HepG2 (cell line): ENCODE measurements around the gene LEMD1. TPM values are rescaled to one million over a fixed set of nuclear protein-coding genes. Genes with fewer than 3 reads are reported as not detected.
A peak's percentile ranks its signal among the peaks of the same experiment; 100 is the strongest.

Experiments used
- ATF7-NPFF ChIP-seq: sonication (generic); formaldehyde crosslinking; IDR thresholded peaks from 2 replicates; pipeline ENCODE4 v1.8.1; 2023; ENCODE audit warnings: mild to moderate bottlenecking, low read depth, missing genetic modification reagents, moderate library complexity
- BCL6 ChIP-seq: IDR thresholded peaks from 2 replicates; pipeline ENCODE4 v1.6.1; 2016; ENCODE audit warnings: missing genetic modification reagents, missing compliant biosample characterization
- ETV6 ChIP-seq: sonication (generic); formaldehyde crosslinking; conservative IDR thresholded peaks from 2 replicates; pipeline ENCODE4 v1.4.0; 2020; ENCODE audit warnings: missing genetic modification reagents
- ISL2 ChIP-seq: sonication (generic); formaldehyde crosslinking; IDR thresholded peaks from 2 replicates; pipeline ENCODE4 v1.5.0; 2020; ENCODE audit warnings: missing genetic modification reagents
- JUND ChIP-seq: sonication (generic); formaldehyde crosslinking; IDR thresholded peaks from 2 replicates; pipeline ENCODE4 v1.8.0; 2022; ENCODE audit warnings: mild to moderate bottlenecking, missing genetic modification reagents
- KLF9 ChIP-seq: IDR thresholded peaks from 2 replicates; pipeline ENCODE4 v1.6.1; 2016; ENCODE audit warnings: low read depth
- MAFG ChIP-seq: sonication (generic); formaldehyde crosslinking; IDR thresholded peaks from 2 replicates; pipeline ENCODE4 v1.5.1; 2020; ENCODE audit warnings: mild to moderate bottlenecking, missing genetic modification reagents
- MIXL1 ChIP-seq: IDR thresholded peaks from 2 replicates; pipeline ENCODE4 v1.6.1; 2016
- NCOA5 ChIP-seq: sonication (generic); formaldehyde crosslinking; IDR thresholded peaks from 2 replicates; pipeline ENCODE4 v1.4.0; 2020; ENCODE audit warnings: missing genetic modification reagents
- NFKB2 ChIP-seq: sonication (generic); formaldehyde crosslinking; IDR thresholded peaks from 2 replicates; pipeline ENCODE4 v1.4.0; 2020; ENCODE audit warnings: missing genetic modification reagents, borderline replicate concordance
- NFYB ChIP-seq: sonication (generic); formaldehyde crosslinking; IDR thresholded peaks from 2 replicates; pipeline ENCODE4 v1.4.0; 2020; ENCODE audit warnings: missing genetic modification reagents
- RCOR2 ChIP-seq: IDR thresholded peaks from 2 replicates; pipeline ENCODE4 v1.6.1; 2016; ENCODE audit warnings: missing biosample characterization, missing genetic modification reagents
- TARDBP ChIP-seq: sonication (generic); formaldehyde crosslinking; IDR thresholded peaks from 2 replicates; pipeline ENCODE4 v1.8.0; 2022; ENCODE audit warnings: mild to moderate bottlenecking, missing genetic modification reagents
- TEAD3 ChIP-seq: optimal IDR thresholded peaks from 2 replicates; pipeline ENCODE3; 2016; ENCODE audit warnings: borderline replicate concordance
- THYN1 ChIP-seq: sonication (generic); formaldehyde crosslinking; IDR thresholded peaks from 2 replicates; pipeline ENCODE4 v1.8.1; 2023; ENCODE audit warnings: low read depth, mild to moderate bottlenecking, moderate library complexity, missing genetic modification reagents, borderline replicate concordance
- YEATS4 ChIP-seq: sonication (generic); formaldehyde crosslinking; IDR thresholded peaks from 2 replicates; pipeline ENCODE4 v1.4.0; 2020; ENCODE audit warnings: missing genetic modification reagents, borderline replicate concordance
- ZEB1 ChIP-seq: IDR thresholded peaks from 2 replicates; pipeline ENCODE4 v1.6.1; 2012; ENCODE audit warnings: mild to moderate bottlenecking, low read depth, inconsistent platforms; ENCODE audit not compliant: insufficient replicate concordance
- ZKSCAN1 ChIP-seq: fragments of 150-350 bp; IDR thresholded peaks from 2 replicates; pipeline ENCODE4 v1.6.1; 2014; ENCODE audit warnings: low read length
- ZNF207 ChIP-seq: fragments of 450-650 bp; IDR thresholded peaks from 2 replicates; pipeline ENCODE4 v1.6.1; 2016; ENCODE audit warnings: antibody characterized with exemption, borderline replicate concordance
- ZNF33A ChIP-seq: sonication (generic); formaldehyde crosslinking; IDR thresholded peaks from 2 replicates; pipeline ENCODE4 v1.5.1; 2020; ENCODE audit warnings: missing genetic modification reagents, mild to moderate bottlenecking, moderate library complexity, borderline replicate concordance
- ZNF547 ChIP-seq: sonication (generic); formaldehyde crosslinking; IDR thresholded peaks from 2 replicates; pipeline ENCODE4 v1.5.1; 2020; ENCODE audit warnings: mild to moderate bottlenecking, missing genetic modification reagents
- ZNF781 ChIP-seq: sonication (generic); formaldehyde crosslinking; IDR thresholded peaks from 2 replicates; pipeline ENCODE4 v1.5.1; 2020; ENCODE audit warnings: borderline replicate concordance, mild to moderate bottlenecking, missing genetic modification reagents; ENCODE audit errors: not compliant biosample characterization
- ZSCAN12 ChIP-seq: sonication (generic); formaldehyde crosslinking; IDR thresholded peaks from 2 replicates; pipeline ENCODE4 v1.9.0; 2021; ENCODE audit warnings: mild to moderate bottlenecking, missing genetic modification reagents
- ZSCAN25 ChIP-seq: sonication (generic); formaldehyde crosslinking; IDR thresholded peaks from 2 replicates; pipeline ENCODE4 v1.8.0; 2022; ENCODE audit warnings: mild to moderate bottlenecking, missing genetic modification reagents
- ZSCAN9 ChIP-seq: IDR thresholded peaks from 2 replicates; pipeline ENCODE4 v1.6.1; 2016; ENCODE audit warnings: borderline replicate concordance
- polyA plus RNA-seq, 8 experiments: library from polyadenylated mRNA; depleted of rRNA in 3 of 8; stranded (reverse) in 7 of 8; unstranded in 1 of 8; fragments of >200 nt; fragmentation: Illumina TruSeq in 4 of 8; extraction: Trizol in 4 of 8; gene quantifications; 2 replicates each; pipeline versions ENCODE4 v1.2.1 to v1.2.3, GENCODE V29; 2011 to 2016; ENCODE audit warnings: low read depth in 4 of 8, missing spikeins in 1 of 8, mixed read lengths in 1 of 8; ENCODE audit not compliant: insufficient read depth in 1 of 8
- total RNA-seq, 5 experiments: library from RNA; depleted of rRNA; stranded (reverse); fragments of >200 nt; fragmentation: Illumina TruSeq; extraction: Trizol; gene quantifications; 2 replicates each; pipeline ENCODE4 v1.2.3, GENCODE V29; 2016; ENCODE audit warnings: low read depth in 1 of 5
- TF ChIP-seq, protein P1 (sequence below): sonication (generic); formaldehyde crosslinking; IDR thresholded peaks from 2 replicates; pipeline ENCODE4 v1.4.0; 2020; ENCODE audit warnings: missing genetic modification reagents, borderline replicate concordance
- TF ChIP-seq, protein P2 (sequence below): sonication (generic); formaldehyde crosslinking; IDR thresholded peaks from 2 replicates; pipeline ENCODE4 v1.4.0; 2020; ENCODE audit warnings: missing genetic modification reagents, borderline replicate concordance

Gene LEMD1
- total and polyA plus RNA-seq, 2 of the 13 experiments (the other 11 are each of a cell fraction or from before 2014, with no cell fraction given): 1.4 to 2.3 TPM

DNA sequence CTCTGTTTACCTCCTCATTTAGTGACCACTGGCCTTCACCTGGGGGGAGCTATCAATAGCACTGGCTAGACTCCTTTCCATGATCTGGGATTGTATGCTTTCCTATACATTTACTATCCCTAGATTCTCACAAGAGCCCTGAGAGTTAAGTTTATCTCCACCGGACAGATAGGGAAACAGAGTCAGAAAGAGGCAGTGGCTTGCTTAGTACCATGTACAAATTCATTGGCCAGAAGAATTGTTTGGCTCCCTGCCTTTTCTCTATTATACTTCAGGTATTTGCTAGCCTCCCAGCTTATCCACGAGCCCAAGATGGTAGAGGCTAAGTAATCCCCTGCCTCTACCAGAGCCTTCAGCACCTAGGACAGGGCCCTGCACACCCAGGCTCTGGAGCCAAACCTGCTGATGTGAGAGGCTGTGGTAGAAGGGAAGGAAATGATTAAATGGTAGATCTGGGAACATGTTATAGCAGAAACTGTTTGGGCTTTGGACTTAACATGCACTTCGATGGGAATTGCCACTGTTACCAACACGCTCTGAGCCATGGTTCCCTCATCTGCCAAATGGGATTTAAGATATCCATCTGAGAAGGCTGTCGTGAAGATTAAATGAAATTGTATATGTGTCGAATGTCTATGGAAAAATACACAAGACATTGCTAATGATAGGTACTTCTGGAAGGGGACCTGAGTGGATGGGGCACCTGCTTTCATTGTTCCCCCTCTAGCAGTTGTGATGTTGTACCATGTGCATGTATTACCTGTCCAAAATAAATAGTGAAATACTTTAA is 37.1 kb upstream of the LEMD1 start (continued):
- TF ChIP-seq ZNF33A (no peak), RCOR2 (CRISPR knock-in tag) (no peak), ZNF207 (no peak), YEATS4 (no peak), JUND (CRISPR knock-in tag) (no peak), ATF7-NPFF (CRISPR knock-in tag) (no peak), ZSCAN12 (CRISPR knock-in tag) (0 out of 2 replicates have a peak, but pooled peaks have one; percentile 38), NFKB2 (CRISPR knock-in tag) (no peak), KLF9 (CRISPR knock-in tag) (no peak), ZEB1 (no peak), TEAD3 (CRISPR knock-in tag) (no peak), NFYB (CRISPR knock-in tag) (no peak), MIXL1 (CRISPR knock-in tag) (peak; percentile 55; the same call in 1 of the 2 replicates), MAFG (CRISPR knock-in tag) (no peak), ZNF781 (CRISPR knock-in tag) (no peak), ETV6 (CRISPR knock-in tag) (no peak), ZNF547 (CRISPR knock-in tag) (no peak), ZKSCAN1 (no peak), ZSCAN9 (CRISPR knock-in tag) (peak; percentile 81; the same call in 1 of the 2 replicates), THYN1 (CRISPR knock-in tag) (no peak), ZSCAN25 (CRISPR knock-in tag) (no peak), BCL6 (no peak), TARDBP (CRISPR knock-in tag) (no peak), ISL2 (CRISPR knock-in tag) (no peak), NCOA5 (no peak)
- TF ChIP-seq, protein P1, sequence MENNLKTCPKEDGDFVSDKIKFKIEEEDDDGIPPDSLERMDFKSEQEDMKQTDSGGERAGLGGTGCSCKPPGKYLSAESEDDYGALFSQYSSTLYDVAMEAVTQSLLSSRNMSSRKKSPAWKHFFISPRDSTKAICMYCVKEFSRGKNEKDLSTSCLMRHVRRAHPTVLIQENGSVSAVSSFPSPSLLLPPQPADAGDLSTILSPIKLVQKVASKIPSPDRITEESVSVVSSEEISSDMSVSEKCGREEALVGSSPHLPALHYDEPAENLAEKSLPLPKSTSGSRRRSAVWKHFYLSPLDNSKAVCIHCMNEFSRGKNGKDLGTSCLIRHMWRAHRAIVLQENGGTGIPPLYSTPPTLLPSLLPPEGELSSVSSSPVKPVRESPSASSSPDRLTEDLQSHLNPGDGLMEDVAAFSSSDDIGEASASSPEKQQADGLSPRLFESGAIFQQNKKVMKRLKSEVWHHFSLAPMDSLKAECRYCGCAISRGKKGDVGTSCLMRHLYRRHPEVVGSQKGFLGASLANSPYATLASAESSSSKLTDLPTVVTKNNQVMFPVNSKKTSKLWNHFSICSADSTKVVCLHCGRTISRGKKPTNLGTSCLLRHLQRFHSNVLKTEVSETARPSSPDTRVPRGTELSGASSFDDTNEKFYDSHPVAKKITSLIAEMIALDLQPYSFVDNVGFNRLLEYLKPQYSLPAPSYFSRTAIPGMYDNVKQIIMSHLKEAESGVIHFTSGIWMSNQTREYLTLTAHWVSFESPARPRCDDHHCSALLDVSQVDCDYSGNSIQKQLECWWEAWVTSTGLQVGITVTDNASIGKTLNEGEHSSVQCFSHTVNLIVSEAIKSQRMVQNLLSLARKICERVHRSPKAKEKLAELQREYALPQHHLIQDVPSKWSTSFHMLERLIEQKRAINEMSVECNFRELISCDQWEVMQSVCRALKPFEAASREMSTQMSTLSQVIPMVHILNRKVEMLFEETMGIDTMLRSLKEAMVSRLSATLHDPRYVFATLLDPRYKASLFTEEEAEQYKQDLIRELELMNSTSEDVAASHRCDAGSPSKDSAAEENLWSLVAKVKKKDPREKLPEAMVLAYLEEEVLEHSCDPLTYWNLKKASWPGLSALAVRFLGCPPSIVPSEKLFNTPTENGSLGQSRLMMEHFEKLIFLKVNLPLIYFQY: no peak
- TF ChIP-seq, protein P2, sequence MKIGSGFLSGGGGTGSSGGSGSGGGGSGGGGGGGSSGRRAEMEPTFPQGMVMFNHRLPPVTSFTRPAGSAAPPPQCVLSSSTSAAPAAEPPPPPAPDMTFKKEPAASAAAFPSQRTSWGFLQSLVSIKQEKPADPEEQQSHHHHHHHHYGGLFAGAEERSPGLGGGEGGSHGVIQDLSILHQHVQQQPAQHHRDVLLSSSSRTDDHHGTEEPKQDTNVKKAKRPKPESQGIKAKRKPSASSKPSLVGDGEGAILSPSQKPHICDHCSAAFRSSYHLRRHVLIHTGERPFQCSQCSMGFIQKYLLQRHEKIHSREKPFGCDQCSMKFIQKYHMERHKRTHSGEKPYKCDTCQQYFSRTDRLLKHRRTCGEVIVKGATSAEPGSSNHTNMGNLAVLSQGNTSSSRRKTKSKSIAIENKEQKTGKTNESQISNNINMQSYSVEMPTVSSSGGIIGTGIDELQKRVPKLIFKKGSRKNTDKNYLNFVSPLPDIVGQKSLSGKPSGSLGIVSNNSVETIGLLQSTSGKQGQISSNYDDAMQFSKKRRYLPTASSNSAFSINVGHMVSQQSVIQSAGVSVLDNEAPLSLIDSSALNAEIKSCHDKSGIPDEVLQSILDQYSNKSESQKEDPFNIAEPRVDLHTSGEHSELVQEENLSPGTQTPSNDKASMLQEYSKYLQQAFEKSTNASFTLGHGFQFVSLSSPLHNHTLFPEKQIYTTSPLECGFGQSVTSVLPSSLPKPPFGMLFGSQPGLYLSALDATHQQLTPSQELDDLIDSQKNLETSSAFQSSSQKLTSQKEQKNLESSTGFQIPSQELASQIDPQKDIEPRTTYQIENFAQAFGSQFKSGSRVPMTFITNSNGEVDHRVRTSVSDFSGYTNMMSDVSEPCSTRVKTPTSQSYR (CRISPR knock-in tag): no peak
